SU-DHL-6 (cell line): ENCODE measurements around the gene DLX5.

Experiments used
- CTCF ChIP-seq: fragments of 200-600 bp; sonication (generic); IDR thresholded peaks from one replicate; pipeline ENCODE4 v1.5.1; 2017; ENCODE audit warnings: antibody characterized with exemption, mild to moderate bottlenecking, low read length, moderate library complexity; ENCODE audit not compliant: insufficient read depth, poor library complexity, severe bottlenecking
- EZH2phosphoT487 ChIP-seq: fragments of 200-600 bp; sonication (generic), shearing (Covaris generic); conservative IDR thresholded peaks from 2 replicates; pipeline ENCODE4 v1.6.1; 2018; ENCODE audit warnings: mild to moderate bottlenecking, antibody characterized with exemption, low read length, moderate library complexity, mixed read lengths

GRCh38 chr7:97064020-97064419 lies 39.4 kb upstream of the DLX5 start:
- TF ChIP-seq EZH2phosphoT487 = no peak
- no peak for TF ChIP-seq CTCF
